Epithelial cell of proximal tubule (primary cell): Measurements from ENCODE around the gene KAT8. TPM values are rescaled to one million over a fixed set of nuclear protein-coding genes. Genes with fewer than 3 reads are reported as not detected.

ENCODE experiments used
- DNase-seq: peaks from one replicate; pipeline ENCODE4 v3.0.0-alpha.2; 2011; ENCODE audit warnings: low read depth
- H3K4me3 ChIP-seq: 2 replicates; pipeline ENCODE4 v1.5.1; 2011; ENCODE audit warnings: low read depth, mild to moderate bottlenecking, low read length
- CTCF ChIP-seq: conservative IDR thresholded peaks from 2 replicates; pipeline ENCODE4 v1.5.1; 2012; ENCODE audit warnings: low read depth, mild to moderate bottlenecking, low read length
- total RNA-seq: library from RNA; depleted of rRNA; stranded (reverse); fragments of >200 nt; gene quantifications from 2 replicates; pipeline ENCODE4 v1.2.3, GENCODE V29; 2015

KAT8 gene
- total RNA-seq, 1 donor from 2014 or later, result 43.7 TPM

GRCh38 chr16:31076319-31076718 lies 41.1 kb upstream of the KAT8 start:
- DNase-seq, result no peak
- no peak overlapping the region for H3K4me3 ChIP-seq
- TF ChIP-seq CTCF, result no peak

GRCh38 chr16:31077024-31077423 lies 40.4 kb upstream of the KAT8 start:
- no peak for DNase-seq
- TF ChIP-seq CTCF, result no peak
- no peak overlapping the region for H3K4me3 ChIP-seq

- TF ChIP-seq CTCF, result no peak
- DNase-seq, result no peak
Measured at GRCh38 chr16:31077592-31078396, 39.7 kb upstream of the KAT8 start.

GRCh38 chr16:31078597-31079341 lies 38.7 kb upstream of the KAT8 start:
- no peak overlapping the region for H3K4me3 ChIP-seq
- TF ChIP-seq CTCF, result no peak
- DNase-seq, result no peak

More at GRCh38 chr16:31077592-31078396, 39.7 kb upstream of the KAT8 start:
- H3K4me3 ChIP-seq, result no peak overlapping the region

- no peak for DNase-seq
- H3K4me3 ChIP-seq, result no peak overlapping the region
- TF ChIP-seq CTCF, result no peak
Measured at GRCh38 chr16:31079342-31079944, 38.0 kb upstream of the KAT8 start.

- H3K4me3 ChIP-seq, result no peak overlapping the region
- TF ChIP-seq CTCF, result no peak
Measured at GRCh38 chr16:31080035-31080629, 37.3 kb upstream of the KAT8 start.

More at GRCh38 chr16:31080035-31080629, 37.3 kb upstream of the KAT8 start:
- DNase-seq, result no peak
